HepG2 (cell line): ENCODE results near the gene RNF213. TPM values are rescaled to one million over a fixed set of nuclear protein-coding genes. Genes with fewer than 3 reads are reported as not detected.
A peak's percentile ranks its signal among the peaks of the same experiment; 100 is the strongest.

Experiments used
- BORCS8-MEF2B ChIP-seq: sonication (generic); formaldehyde crosslinking; IDR thresholded peaks from 2 replicates; pipeline ENCODE4 v1.8.0; 2022; ENCODE audit warnings: mild to moderate bottlenecking, missing genetic modification reagents
- CREM ChIP-seq, 2 experiments: sonication (generic) in 1 of 2; formaldehyde crosslinking in 1 of 2; IDR thresholded peaks; 2 replicates each; pipeline versions ENCODE4 v1.4.0 to v1.6.1; 2016 to 2020; ENCODE audit warnings: antibody characterized with exemption in 1 of 2, mild to moderate bottlenecking in 1 of 2, missing genetic modification reagents in 1 of 2
- DNMT3B ChIP-seq: conservative IDR thresholded peaks from 2 replicates; pipeline ENCODE4 v1.6.1; 2016; ENCODE audit warnings: missing biosample characterization, control low read depth
- ELF3 ChIP-seq: IDR thresholded peaks from 2 replicates; pipeline ENCODE4 v1.6.1; 2016; ENCODE audit warnings: missing genetic modification reagents, missing compliant biosample characterization
- GATAD1 ChIP-seq: IDR thresholded peaks from 2 replicates; pipeline ENCODE4 v1.6.1; 2016; ENCODE audit warnings: missing genetic modification reagents, missing compliant biosample characterization
- HNF4A ChIP-seq: sonication (generic); formaldehyde crosslinking; IDR thresholded peaks from 2 replicates; pipeline ENCODE4 v1.4.0; 2020; ENCODE audit warnings: missing genetic modification reagents
- MAFG ChIP-seq: sonication (generic); formaldehyde crosslinking; IDR thresholded peaks from 2 replicates; pipeline ENCODE4 v1.5.1; 2020; ENCODE audit warnings: mild to moderate bottlenecking, missing genetic modification reagents
- MED1 ChIP-seq: sonication (generic); formaldehyde crosslinking; IDR thresholded peaks from 2 replicates; pipeline ENCODE4 v1.4.0; 2020; ENCODE audit warnings: missing genetic modification reagents
- NR2F6 ChIP-seq, 2 experiments: IDR thresholded peaks; 2 replicates each; pipeline ENCODE4 v1.6.1; 2016; ENCODE audit warnings: antibody characterized with exemption in 1 of 2, mild to moderate bottlenecking in 1 of 2
- TBL1XR1 ChIP-seq: fragments of 150-350 bp; IDR thresholded peaks from 2 replicates; pipeline ENCODE4 v1.6.1; 2014; ENCODE audit warnings: borderline replicate concordance, low read length; ENCODE audit not compliant: partially characterized antibody
- XRCC5 ChIP-seq: fragments of 200-400 bp; formaldehyde crosslinking; optimal IDR thresholded peaks from 2 replicates; pipeline ENCODE3; 2017; ENCODE audit warnings: mild to moderate bottlenecking, low read length
- ZNF749 ChIP-seq: sonication (generic); formaldehyde crosslinking; IDR thresholded peaks from 2 replicates; pipeline ENCODE4 v1.8.0; 2022; ENCODE audit warnings: mild to moderate bottlenecking, missing genetic modification reagents, moderate library complexity, borderline replicate concordance
- ZNF775 ChIP-seq: sonication (generic); formaldehyde crosslinking; IDR thresholded peaks from 2 replicates; pipeline ENCODE4 v1.4.0; 2020; ENCODE audit warnings: missing genetic modification reagents, mild to moderate bottlenecking, moderate library complexity, borderline replicate concordance
- ZNF792 ChIP-seq: IDR thresholded peaks from 2 replicates; pipeline ENCODE4 v1.6.1; 2016
- polyA plus RNA-seq, 8 experiments: library from polyadenylated mRNA; depleted of rRNA in 3 of 8; stranded (reverse) in 7 of 8; unstranded in 1 of 8; fragments of >200 nt; fragmentation: Illumina TruSeq in 4 of 8; extraction: Trizol in 4 of 8; gene quantifications; 2 replicates each; pipeline versions ENCODE4 v1.2.1 to v1.2.3, GENCODE V29; 2011 to 2016; ENCODE audit warnings: low read depth in 4 of 8, missing spikeins in 1 of 8, mixed read lengths in 1 of 8; ENCODE audit not compliant: insufficient read depth in 1 of 8
- total RNA-seq, 5 experiments: library from RNA; depleted of rRNA; stranded (reverse); fragments of >200 nt; fragmentation: Illumina TruSeq; extraction: Trizol; gene quantifications; 2 replicates each; pipeline ENCODE4 v1.2.3, GENCODE V29; 2016; ENCODE audit warnings: low read depth in 1 of 5
- TF ChIP-seq, protein P1 (sequence below): sonication (generic); formaldehyde crosslinking; IDR thresholded peaks from 2 replicates; pipeline ENCODE4 v1.8.0; 2022; ENCODE audit warnings: missing genetic modification reagents, mild to moderate bottlenecking, moderate library complexity, borderline replicate concordance
- TF ChIP-seq, protein P2 (sequence below): sonication (generic); formaldehyde crosslinking; IDR thresholded peaks from 2 replicates; pipeline ENCODE4 v1.9.0; 2022; ENCODE audit warnings: low read depth, missing genetic modification reagents
- TF ChIP-seq, protein P3 (sequence below): sonication (generic); formaldehyde crosslinking; IDR thresholded peaks from 2 replicates; pipeline ENCODE4 v1.4.0; 2020; ENCODE audit warnings: missing genetic modification reagents
- TF ChIP-seq, protein P4 (sequence below): fragments of 450-650 bp; IDR thresholded peaks from 2 replicates; pipeline ENCODE4 v1.6.1; 2016
- TF ChIP-seq, protein P5 (sequence below): sonication (generic); formaldehyde crosslinking; conservative IDR thresholded peaks from 2 replicates; pipeline ENCODE4 v1.8.0; 2022; ENCODE audit warnings: low read depth, missing genetic modification reagents

Gene RNF213
- total and polyA plus RNA-seq, 2 of the 13 experiments (the other 11 are each of a cell fraction or from before 2014, with no cell fraction given), result 38.6 to 38.7 TPM

DNA sequence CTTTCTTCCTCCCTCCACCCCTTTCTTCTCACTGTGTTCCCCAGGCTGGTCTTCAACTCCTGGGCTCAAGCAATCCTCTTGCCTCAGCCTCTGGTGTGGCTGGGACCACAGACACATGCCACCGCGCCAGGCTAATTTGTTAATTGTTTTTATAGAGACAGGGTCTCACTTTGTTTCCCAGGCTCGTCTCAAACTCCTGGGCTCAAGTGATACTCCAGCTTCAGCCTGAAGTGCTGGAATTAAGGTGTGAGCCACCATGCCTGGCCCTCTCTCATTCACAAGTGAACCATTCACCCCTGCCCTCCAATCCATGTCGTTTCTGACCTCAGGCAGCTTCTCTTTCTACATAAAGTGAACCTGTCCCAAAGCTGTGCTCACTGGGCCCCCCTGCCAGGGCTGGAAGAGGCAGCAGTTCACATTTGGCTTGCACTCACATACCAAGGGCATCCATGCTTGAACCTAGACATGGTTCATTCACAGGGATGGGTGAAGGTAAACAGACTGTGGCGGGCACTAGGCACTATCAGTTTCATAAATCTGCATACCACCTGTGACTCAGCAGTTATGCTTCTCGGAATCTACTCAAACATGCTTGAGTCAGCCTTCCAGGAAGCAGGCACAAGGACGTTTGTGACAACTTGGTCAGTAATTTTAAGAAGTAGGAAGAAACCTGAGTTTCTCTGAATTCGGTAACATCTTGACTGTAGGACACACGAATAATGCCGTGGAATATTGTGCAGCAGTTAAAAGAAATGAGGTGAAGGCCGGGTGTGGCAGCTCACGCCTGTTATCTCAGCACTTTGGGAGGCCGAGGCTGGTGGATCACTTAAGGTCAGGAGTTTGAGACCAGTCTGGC lies 6.0 kb upstream of the RNF213 start (continued):
- TF ChIP-seq ZNF792 (CRISPR knock-in tag) (peak; percentile 30; the same call in 1 of the 2 replicates), BORCS8-MEF2B (0 out of 2 replicates have a peak, but pooled peaks have one; percentile 25), ZNF775 (CRISPR knock-in tag) (no peak), MAFG (CRISPR knock-in tag) (peak; percentile 83), TBL1XR1 (peak; percentile 34), ELF3 (CRISPR knock-in tag) (peak; percentile 57; the same call in 1 of the 2 replicates), ZNF749 (CRISPR knock-in tag) (no peak), GATAD1 (CRISPR knock-in tag) (0 out of 2 replicates have a peak, but pooled peaks have one; percentile 24), HNF4A (CRISPR knock-in tag) (0 out of 2 replicates have a peak, but pooled peaks have one; percentile 16), CREM (IDR thresholded peaks at IDR 0.05) (peak; percentile 56; the same call in 1 of the 2 replicates), CREM (CRISPR knock-in tag; IDR thresholded peaks at IDR 0.05) (no peak), DNMT3B (CRISPR knock-in tag) (peak; percentile 93; the same call in 1 of the 2 replicates), MED1 (CRISPR knock-in tag) (peak; percentile 44; the same call in 1 of the 2 replicates), XRCC5 (peak; percentile 15), NR2F6 (IDR thresholded peaks at IDR 0.05) (peak; percentile 31; the same call in 1 of the 2 replicates), NR2F6 (CRISPR knock-in tag; IDR thresholded peaks at IDR 0.05) (no peak)
- TF ChIP-seq, protein P1, sequence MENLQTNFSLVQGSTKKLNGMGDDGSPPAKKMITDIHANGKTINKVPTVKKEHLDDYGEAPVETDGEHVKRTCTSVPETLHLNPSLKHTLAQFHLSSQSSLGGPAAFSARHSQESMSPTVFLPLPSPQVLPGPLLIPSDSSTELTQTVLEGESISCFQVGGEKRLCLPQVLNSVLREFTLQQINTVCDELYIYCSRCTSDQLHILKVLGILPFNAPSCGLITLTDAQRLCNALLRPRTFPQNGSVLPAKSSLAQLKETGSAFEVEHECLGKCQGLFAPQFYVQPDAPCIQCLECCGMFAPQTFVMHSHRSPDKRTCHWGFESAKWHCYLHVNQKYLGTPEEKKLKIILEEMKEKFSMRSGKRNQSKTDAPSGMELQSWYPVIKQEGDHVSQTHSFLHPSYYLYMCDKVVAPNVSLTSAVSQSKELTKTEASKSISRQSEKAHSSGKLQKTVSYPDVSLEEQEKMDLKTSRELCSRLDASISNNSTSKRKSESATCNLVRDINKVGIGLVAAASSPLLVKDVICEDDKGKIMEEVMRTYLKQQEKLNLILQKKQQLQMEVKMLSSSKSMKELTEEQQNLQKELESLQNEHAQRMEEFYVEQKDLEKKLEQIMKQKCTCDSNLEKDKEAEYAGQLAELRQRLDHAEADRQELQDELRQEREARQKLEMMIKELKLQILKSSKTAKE (CRISPR knock-in tag), result 0 out of 2 replicates have a peak, but pooled peaks have one; percentile 23
- TF ChIP-seq, protein P2, sequence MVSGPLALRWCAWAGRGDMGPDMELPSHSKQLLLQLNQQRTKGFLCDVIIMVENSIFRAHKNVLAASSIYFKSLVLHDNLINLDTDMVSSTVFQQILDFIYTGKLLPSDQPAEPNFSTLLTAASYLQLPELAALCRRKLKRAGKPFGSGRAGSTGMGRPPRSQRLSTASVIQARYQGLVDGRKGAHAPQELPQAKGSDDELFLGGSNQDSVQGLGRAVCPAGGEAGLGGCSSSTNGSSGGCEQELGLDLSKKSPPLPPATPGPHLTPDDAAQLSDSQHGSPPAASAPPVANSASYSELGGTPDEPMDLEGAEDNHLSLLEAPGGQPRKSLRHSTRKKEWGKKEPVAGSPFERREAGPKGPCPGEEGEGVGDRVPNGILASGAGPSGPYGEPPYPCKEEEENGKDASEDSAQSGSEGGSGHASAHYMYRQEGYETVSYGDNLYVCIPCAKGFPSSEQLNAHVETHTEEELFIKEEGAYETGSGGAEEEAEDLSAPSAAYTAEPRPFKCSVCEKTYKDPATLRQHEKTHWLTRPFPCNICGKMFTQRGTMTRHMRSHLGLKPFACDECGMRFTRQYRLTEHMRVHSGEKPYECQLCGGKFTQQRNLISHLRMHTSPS (CRISPR knock-in tag), result peak; percentile 87; the same call in 1 of the 2 replicates
- TF ChIP-seq, protein P3, sequence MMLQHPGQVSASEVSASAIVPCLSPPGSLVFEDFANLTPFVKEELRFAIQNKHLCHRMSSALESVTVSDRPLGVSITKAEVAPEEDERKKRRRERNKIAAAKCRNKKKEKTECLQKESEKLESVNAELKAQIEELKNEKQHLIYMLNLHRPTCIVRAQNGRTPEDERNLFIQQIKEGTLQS (CRISPR knock-in tag), result peak; percentile 50; the same call in 1 of the 2 replicates
- TF ChIP-seq, protein P4, sequence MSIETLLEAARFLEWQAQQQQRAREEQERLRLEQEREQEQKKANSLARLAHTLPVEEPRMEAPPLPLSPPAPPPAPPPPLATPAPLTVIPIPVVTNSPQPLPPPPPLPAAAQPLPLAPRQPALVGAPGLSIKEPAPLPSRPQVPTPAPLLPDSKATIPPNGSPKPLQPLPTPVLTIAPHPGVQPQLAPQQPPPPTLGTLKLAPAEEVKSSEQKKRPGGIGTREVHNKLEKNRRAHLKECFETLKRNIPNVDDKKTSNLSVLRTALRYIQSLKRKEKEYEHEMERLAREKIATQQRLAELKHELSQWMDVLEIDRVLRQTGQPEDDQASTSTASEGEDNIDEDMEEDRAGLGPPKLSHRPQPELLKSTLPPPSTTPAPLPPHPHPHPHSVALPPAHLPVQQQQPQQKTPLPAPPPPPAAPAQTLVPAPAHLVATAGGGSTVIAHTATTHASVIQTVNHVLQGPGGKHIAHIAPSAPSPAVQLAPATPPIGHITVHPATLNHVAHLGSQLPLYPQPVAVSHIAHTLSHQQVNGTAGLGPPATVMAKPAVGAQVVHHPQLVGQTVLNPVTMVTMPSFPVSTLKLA, result 0 out of 2 replicates have a peak, but pooled peaks have one; percentile 2
- TF ChIP-seq, protein P5, sequence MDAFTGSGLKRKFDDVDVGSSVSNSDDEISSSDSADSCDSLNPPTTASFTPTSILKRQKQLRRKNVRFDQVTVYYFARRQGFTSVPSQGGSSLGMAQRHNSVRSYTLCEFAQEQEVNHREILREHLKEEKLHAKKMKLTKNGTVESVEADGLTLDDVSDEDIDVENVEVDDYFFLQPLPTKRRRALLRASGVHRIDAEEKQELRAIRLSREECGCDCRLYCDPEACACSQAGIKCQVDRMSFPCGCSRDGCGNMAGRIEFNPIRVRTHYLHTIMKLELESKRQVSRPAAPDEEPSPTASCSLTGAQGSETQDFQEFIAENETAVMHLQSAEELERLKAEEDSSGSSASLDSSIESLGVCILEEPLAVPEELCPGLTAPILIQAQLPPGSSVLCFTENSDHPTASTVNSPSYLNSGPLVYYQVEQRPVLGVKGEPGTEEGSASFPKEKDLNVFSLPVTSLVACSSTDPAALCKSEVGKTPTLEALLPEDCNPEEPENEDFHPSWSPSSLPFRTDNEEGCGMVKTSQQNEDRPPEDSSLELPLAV (CRISPR knock-in tag), result no peak
